ENCODE results near the gene RALGDS. TPM values are rescaled to one million over a fixed set of nuclear protein-coding genes. Genes with fewer than 3 reads are reported as not detected.

RALGDS gene
- total and polyA plus RNA-seq, 9 of the 15 experiments (the other 6 are each of a cell fraction or from before 2014, with no cell fraction given), result 0.75 to 43.3 (median 27.1) TPM

DNA sequence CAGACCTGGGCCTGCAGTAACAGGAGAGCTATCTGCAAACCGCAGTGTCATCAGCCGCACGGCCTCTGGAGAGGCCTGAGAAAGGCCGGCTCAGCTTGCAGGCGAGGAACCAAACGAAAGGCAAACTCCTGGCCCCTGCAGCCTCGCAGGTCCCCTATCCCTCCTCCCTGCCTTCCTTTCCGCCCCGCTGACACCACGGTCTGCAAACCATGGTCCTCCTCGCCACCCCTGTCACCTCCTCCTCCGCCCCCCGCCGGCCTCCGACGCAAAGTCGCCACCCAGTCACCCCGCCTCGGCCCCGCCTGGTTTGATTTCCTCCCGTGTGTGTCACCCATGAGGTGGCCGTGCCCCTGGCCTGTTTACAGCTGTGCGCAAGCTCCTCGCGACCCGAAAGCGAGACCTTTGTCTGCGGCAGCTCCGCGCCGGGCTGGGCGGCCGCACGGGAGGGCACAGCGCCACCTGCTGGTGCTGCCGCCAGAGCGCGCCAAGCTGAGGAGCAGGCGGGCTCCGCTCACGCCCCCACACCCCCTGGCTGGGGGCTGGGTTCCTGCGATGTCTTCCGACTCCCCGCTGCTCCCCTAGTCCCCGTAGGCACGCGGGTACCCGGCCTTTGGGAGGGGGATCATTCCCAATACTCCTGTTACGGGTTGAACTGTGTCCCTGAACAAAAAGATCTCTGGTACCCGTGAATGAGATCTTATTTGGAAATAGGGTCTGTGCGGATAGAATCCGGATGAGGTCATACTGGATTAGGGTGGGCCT, 23.3 kb upstream of the RALGDS start (continued):
- TF ChIP-seq, protein P1, sequence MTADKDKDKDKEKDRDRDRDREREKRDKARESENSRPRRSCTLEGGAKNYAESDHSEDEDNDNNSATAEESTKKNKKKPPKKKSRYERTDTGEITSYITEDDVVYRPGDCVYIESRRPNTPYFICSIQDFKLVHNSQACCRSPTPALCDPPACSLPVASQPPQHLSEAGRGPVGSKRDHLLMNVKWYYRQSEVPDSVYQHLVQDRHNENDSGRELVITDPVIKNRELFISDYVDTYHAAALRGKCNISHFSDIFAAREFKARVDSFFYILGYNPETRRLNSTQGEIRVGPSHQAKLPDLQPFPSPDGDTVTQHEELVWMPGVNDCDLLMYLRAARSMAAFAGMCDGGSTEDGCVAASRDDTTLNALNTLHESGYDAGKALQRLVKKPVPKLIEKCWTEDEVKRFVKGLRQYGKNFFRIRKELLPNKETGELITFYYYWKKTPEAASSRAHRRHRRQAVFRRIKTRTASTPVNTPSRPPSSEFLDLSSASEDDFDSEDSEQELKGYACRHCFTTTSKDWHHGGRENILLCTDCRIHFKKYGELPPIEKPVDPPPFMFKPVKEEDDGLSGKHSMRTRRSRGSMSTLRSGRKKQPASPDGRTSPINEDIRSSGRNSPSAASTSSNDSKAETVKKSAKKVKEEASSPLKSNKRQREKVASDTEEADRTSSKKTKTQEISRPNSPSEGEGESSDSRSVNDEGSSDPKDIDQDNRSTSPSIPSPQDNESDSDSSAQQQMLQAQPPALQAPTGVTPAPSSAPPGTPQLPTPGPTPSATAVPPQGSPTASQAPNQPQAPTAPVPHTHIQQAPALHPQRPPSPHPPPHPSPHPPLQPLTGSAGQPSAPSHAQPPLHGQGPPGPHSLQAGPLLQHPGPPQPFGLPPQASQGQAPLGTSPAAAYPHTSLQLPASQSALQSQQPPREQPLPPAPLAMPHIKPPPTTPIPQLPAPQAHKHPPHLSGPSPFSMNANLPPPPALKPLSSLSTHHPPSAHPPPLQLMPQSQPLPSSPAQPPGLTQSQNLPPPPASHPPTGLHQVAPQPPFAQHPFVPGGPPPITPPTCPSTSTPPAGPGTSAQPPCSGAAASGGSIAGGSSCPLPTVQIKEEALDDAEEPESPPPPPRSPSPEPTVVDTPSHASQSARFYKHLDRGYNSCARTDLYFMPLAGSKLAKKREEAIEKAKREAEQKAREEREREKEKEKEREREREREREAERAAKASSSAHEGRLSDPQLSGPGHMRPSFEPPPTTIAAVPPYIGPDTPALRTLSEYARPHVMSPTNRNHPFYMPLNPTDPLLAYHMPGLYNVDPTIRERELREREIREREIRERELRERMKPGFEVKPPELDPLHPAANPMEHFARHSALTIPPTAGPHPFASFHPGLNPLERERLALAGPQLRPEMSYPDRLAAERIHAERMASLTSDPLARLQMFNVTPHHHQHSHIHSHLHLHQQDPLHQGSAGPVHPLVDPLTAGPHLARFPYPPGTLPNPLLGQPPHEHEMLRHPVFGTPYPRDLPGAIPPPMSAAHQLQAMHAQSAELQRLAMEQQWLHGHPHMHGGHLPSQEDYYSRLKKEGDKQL (CRISPR knock-in tag; IDR thresholded peaks at IDR 0.05; ENCODE audit: borderline replicate concordance), result no peak
- no peak for TF ChIP-seq HEY1 (CRISPR knock-in tag; IDR thresholded peaks at IDR 0.05; ENCODE audit: borderline replicate concordance)
- no peak for TF ChIP-seq MCM7 (IDR thresholded peaks at IDR 0.05)
- TF ChIP-seq NFXL1 (CRISPR knock-in tag; IDR thresholded peaks at IDR 0.05), result no peak
- no peak for TF ChIP-seq GATA2 (CRISPR knock-in tag; IDR thresholded peaks at IDR 0.05)
- no peak for TF ChIP-seq ZC3H11A (IDR thresholded peaks at IDR 0.05; ENCODE audit: low read depth, low read length)
- no peak for TF ChIP-seq HINFP (tag; conservative IDR thresholded peaks at IDR 0.05; ENCODE audit: low read depth)
- TF ChIP-seq PPARD (CRISPR knock-in tag; IDR thresholded peaks at IDR 0.05), result no peak
- TF ChIP-seq ZNF165 (CRISPR knock-in tag; IDR thresholded peaks at IDR 0.05; ENCODE audit: borderline replicate concordance), result no peak
- TF ChIP-seq FOXJ3 (CRISPR knock-in tag; IDR thresholded peaks at IDR 0.05), result no peak
- no peak for TF ChIP-seq ZNF3 (CRISPR knock-in tag; IDR thresholded peaks at IDR 0.05)
- no peak for TF ChIP-seq POLR3G (IDR thresholded peaks at IDR 0.05; ENCODE audit: extremely low read depth, insufficient read length, insufficient replicate concordance)
- no peak for TF ChIP-seq COPS2 (conservative IDR thresholded peaks at IDR 0.05)
- TF ChIP-seq ZNF830 (CRISPR knock-in tag; IDR thresholded peaks at IDR 0.05), result no peak
- no peak for TF ChIP-seq ZNF507 (tag; conservative IDR thresholded peaks at IDR 0.05)
- no peak for TF ChIP-seq ZNF609 (CRISPR knock-in tag; IDR thresholded peaks at IDR 0.05; ENCODE audit: borderline replicate concordance)
- TF ChIP-seq GTF2A2 (tag; IDR thresholded peaks at IDR 0.05), result no peak
